SH-SY5Y (cell line): ENCODE measurements around the gene GSG1L.

Experiments used
- GATA2 ChIP-seq: IDR thresholded peaks from 2 replicates; pipeline ENCODE4 v1.6.1; 2011; ENCODE audit warnings: mild to moderate bottlenecking, low read depth, low read length
- GATA3 ChIP-seq: IDR thresholded peaks from 2 replicates; pipeline ENCODE4 v1.6.1; 2011; ENCODE audit warnings: low read depth, mild to moderate bottlenecking, low read length, moderate library complexity

The GSG1L gene

GRCh38 chr16:27890006-27890405 lies 173.5 kb downstream of the GSG1L start:
- TF ChIP-seq GATA3 (no peak), GATA2 (no peak)

- TF ChIP-seq GATA3 (no peak), GATA2 (no peak)
Observed at GRCh38 chr16:27883576-27883975, 179.9 kb downstream of the GSG1L start.

- no peak for TF ChIP-seq GATA2
Observed at GRCh38 chr16:27880287-27880686, 183.2 kb downstream of the GSG1L start.

GRCh38 chr16:27879601-27880247 lies 183.8 kb downstream of the GSG1L start:
- TF ChIP-seq GATA3 (no peak), GATA2 (no peak)

GRCh38 chr16:27870116-27870798 lies 193.3 kb downstream of the GSG1L start:
- TF ChIP-seq GATA2 (no peak), GATA3 (no peak)

GRCh38 chr16:27869411-27869810 lies 194.1 kb downstream of the GSG1L start:
- no peak for TF ChIP-seq GATA3
- no peak for TF ChIP-seq GATA2

GRCh38 chr16:27868180-27868579 lies 195.3 kb downstream of the GSG1L start:
- TF ChIP-seq GATA3 (no peak), GATA2 (no peak)

GRCh38 chr16:27867122-27868110 lies 196.1 kb downstream of the GSG1L start:
- TF ChIP-seq GATA2 (no peak), GATA3 (no peak)

GRCh38 chr16:27863377-27863776 lies 200.1 kb downstream of the GSG1L start:
- TF ChIP-seq GATA3 (no peak), GATA2 (no peak)

- TF ChIP-seq GATA2 (no peak), GATA3 (no peak)
Observed at GRCh38 chr16:27862953-27863352, 200.6 kb downstream of the GSG1L start.

GRCh38 chr16:27860091-27860490 lies 203.4 kb downstream of the GSG1L start:
- TF ChIP-seq GATA3 (no peak), GATA2 (no peak)

GRCh38 chr16:27859020-27859419 lies 204.5 kb downstream of the GSG1L start:
- TF ChIP-seq GATA2 (no peak), GATA3 (no peak)

GRCh38 chr16:27853651-27854050 lies 209.9 kb downstream of the GSG1L start:
- TF ChIP-seq GATA2 (no peak), GATA3 (no peak)

GRCh38 chr16:27853101-27853500 lies 210.4 kb downstream of the GSG1L start:
- no peak for TF ChIP-seq GATA2

GRCh38 chr16:27852681-27853080 lies 210.8 kb downstream of the GSG1L start:
- TF ChIP-seq GATA3 (no peak), GATA2 (no peak)
